HEK293 (cell line): ENCODE data around the gene MAP4K2.
A peak's percentile ranks its signal among the peaks of the same experiment; 100 is the strongest.

Experiments used
- CTCF ChIA-PET: fragments of 350-600 bp; formaldehyde crosslinking; extraction: SDS; loops from one replicate; lab custom pipeline; 2021; ENCODE audit warnings: antibody characterized with exemption; lab: Yijun Ruan, JAX
- POLR2A ChIA-PET: fragments of 300-600 bp; formaldehyde crosslinking; extraction: SDS; loops from one replicate; lab custom pipeline; 2020; ENCODE audit warnings: antibody characterized with exemption, inconsistent platforms; lab: Yijun Ruan, JAX
- H3K27ac ChIP-seq: fragments of 200-500 bp; sonication (Bioruptor generic); 2 replicates; pipeline ENCODE4 v1.5.1; 2014; ENCODE audit warnings: low read depth, low read length, control low read depth, inconsistent platforms; ENCODE audit errors: extremely low read depth
- H3K36me3 ChIP-seq, 2 experiments: fragments of 200-500 bp in 1 of 2; sonication (Bioruptor generic) in 1 of 2; 1 replicate in 1 of 2; 2 replicates in 1 of 2; pipeline ENCODE4 v1.5.1; 2014 to 2017; ENCODE audit warnings: inconsistent platforms in 2 of 2, low read length in 2 of 2; ENCODE audit not compliant: control insufficient read depth in 2 of 2, insufficient read depth in 1 of 2
- H3K4me1 ChIP-seq: fragments of 200-500 bp; sonication (Bioruptor generic); 2 replicates; pipeline ENCODE4 v1.5.1; 2014; ENCODE audit warnings: mild to moderate bottlenecking, low read length, inconsistent platforms; ENCODE audit not compliant: control insufficient read depth, insufficient read depth
- H3K4me3 ChIP-seq: 2 replicates; pipeline ENCODE4 v1.5.1; 2011; ENCODE audit warnings: low read depth, mild to moderate bottlenecking, control low read depth, low read length, moderate library complexity
- H3K9me3 ChIP-seq: fragments of 200-500 bp; sonication (Bioruptor generic); 2 replicates; pipeline ENCODE4 v1.5.1; 2014; ENCODE audit warnings: low read depth, low read length, inconsistent platforms; ENCODE audit not compliant: control insufficient read depth, insufficient read depth
- CTCF ChIP-seq: fragments of 450-650 bp; formaldehyde crosslinking; IDR thresholded peaks from 2 replicates; pipeline ENCODE4 v1.5.1; 2016; ENCODE audit warnings: missing biosample characterization, missing genetic modification characterization
- GLIS1 ChIP-seq: fragments of 450-650 bp; formaldehyde crosslinking; IDR thresholded peaks from 2 replicates; pipeline ENCODE4 v1.5.1; 2016; ENCODE audit warnings: missing biosample characterization, missing genetic modification characterization
- KLF1 ChIP-seq: fragments of 450-650 bp; formaldehyde crosslinking; IDR thresholded peaks from 2 replicates; pipeline ENCODE4 v1.5.1; 2016; ENCODE audit warnings: missing biosample characterization, missing genetic modification characterization
- MYNN ChIP-seq: fragments of 450-650 bp; formaldehyde crosslinking; IDR thresholded peaks from 2 replicates; pipeline ENCODE4 v1.5.1; 2016; ENCODE audit warnings: missing biosample characterization, missing genetic modification characterization, borderline replicate concordance
- REST ChIP-seq: fragments of 450-650 bp; formaldehyde crosslinking; IDR thresholded peaks from 2 replicates; pipeline ENCODE4 v1.5.1; 2016; ENCODE audit warnings: missing biosample characterization, missing genetic modification characterization
- SETDB1 ChIP-seq: IDR thresholded peaks from one replicate; pipeline ENCODE4 v1.6.1; 2017; ENCODE audit warnings: mild to moderate bottlenecking, low read length, moderate library complexity, mixed read lengths; ENCODE audit not compliant: insufficient read length
- ZBTB11 ChIP-seq: fragments of 450-650 bp; formaldehyde crosslinking; conservative IDR thresholded peaks from 2 replicates; pipeline ENCODE4 v1.5.1; 2016; ENCODE audit warnings: low read depth, missing biosample characterization, missing genetic modification characterization
- ZBTB17 ChIP-seq: fragments of 450-650 bp; formaldehyde crosslinking; IDR thresholded peaks from 2 replicates; pipeline ENCODE4 v1.5.1; 2016; ENCODE audit warnings: missing biosample characterization, missing genetic modification characterization
- ZBTB6 ChIP-seq: fragments of 450-650 bp; formaldehyde crosslinking; IDR thresholded peaks from 2 replicates; pipeline ENCODE4 v1.5.1; 2017; ENCODE audit warnings: missing biosample characterization, missing genetic modification characterization
- ZNF132 ChIP-seq: fragments of 450-650 bp; formaldehyde crosslinking; IDR thresholded peaks from 2 replicates; pipeline ENCODE4 v1.5.1; 2017; ENCODE audit warnings: missing biosample characterization, missing genetic modification characterization, borderline replicate concordance
- ZNF140 ChIP-seq: fragments of 450-650 bp; formaldehyde crosslinking; IDR thresholded peaks from 2 replicates; pipeline ENCODE4 v1.5.1; 2016; ENCODE audit warnings: missing biosample characterization, missing genetic modification characterization
- ZNF214 ChIP-seq: fragments of 450-650 bp; formaldehyde crosslinking; IDR thresholded peaks from 2 replicates; pipeline ENCODE4 v1.5.1; 2017; ENCODE audit warnings: missing biosample characterization, mild to moderate bottlenecking, missing genetic modification characterization, borderline replicate concordance
- ZNF335 ChIP-seq: fragments of 450-650 bp; formaldehyde crosslinking; conservative IDR thresholded peaks from 2 replicates; pipeline ENCODE4 v1.5.1; 2016; ENCODE audit warnings: missing biosample characterization, missing genetic modification characterization
- ZNF394 ChIP-seq: fragments of 450-650 bp; formaldehyde crosslinking; IDR thresholded peaks from 2 replicates; pipeline ENCODE4 v1.5.1; 2016; ENCODE audit warnings: missing biosample characterization, missing genetic modification characterization, mild to moderate bottlenecking, moderate library complexity, borderline replicate concordance
- ZNF398 ChIP-seq: fragments of 450-650 bp; formaldehyde crosslinking; IDR thresholded peaks from 2 replicates; pipeline ENCODE4 v1.5.1; 2017; ENCODE audit warnings: missing biosample characterization, missing genetic modification characterization
- ZNF544 ChIP-seq: fragments of 450-650 bp; formaldehyde crosslinking; IDR thresholded peaks from 2 replicates; pipeline ENCODE4 v1.5.0; 2017; ENCODE audit warnings: missing biosample characterization, missing genetic modification characterization
- ZNF664 ChIP-seq: fragments of 450-650 bp; formaldehyde crosslinking; IDR thresholded peaks from 2 replicates; pipeline ENCODE4 v1.5.1; 2016; ENCODE audit warnings: missing biosample characterization, missing genetic modification characterization
- ZNF785 ChIP-seq: fragments of 450-650 bp; formaldehyde crosslinking; IDR thresholded peaks from 2 replicates; pipeline ENCODE4 v1.5.1; 2016; ENCODE audit warnings: missing biosample characterization, missing genetic modification characterization

MAP4K2 gene

GRCh38 chr11:64814712-64815187 lies 11.7 kb upstream of the MAP4K2 start:
- POLR2A ChIA-PET, result no interaction called here
- CTCF ChIA-PET, result no interaction called here

GRCh38 chr11:64813826-64814225 lies 10.8 kb upstream of the MAP4K2 start:
- H3K4me3 ChIP-seq, result no peak overlapping the region
- H3K27ac ChIP-seq, result no peak overlapping the region
- POLR2A ChIA-PET, result interaction anchor here (1.0 kb wide), 1 partner anchor 10 kb away, joined by 3 read pairs; the partner anchor contains the start of gene MAP4K2
- H3K36me3 ChIP-seq, result peaks cover 0 to 4% of the 10 kb centered on the region in 2 experiments; a peak in 2 of 3 replicates
- TF ChIP-seq ZNF398 (tag by site-specific recombination), result no peak
- TF ChIP-seq ZNF664 (tag by site-specific recombination), result no peak
- no peak for TF ChIP-seq CTCF (tag by site-specific recombination)
- TF ChIP-seq ZBTB6 (tag by site-specific recombination), result no peak
- no peak for TF ChIP-seq ZNF214 (tag by site-specific recombination)
- TF ChIP-seq, all 188 proteins: peak for 0
- Histone ChIP-seq H3K9me3 (no peaks in the 10 kb centered on the region), H3K4me1 (no peaks in the 10 kb centered on the region)
- CTCF ChIA-PET, result interaction anchor here (0.6 kb wide), 1 partner anchor 12 kb away, joined by 6 read pairs; no protein-coding TSS in a partner anchor

More at GRCh38 chr11:64814712-64815187, 11.7 kb upstream of the MAP4K2 start:
- Histone ChIP-seq H3K27ac (no peak overlapping the region), H3K9me3 (no peaks in the 10 kb centered on the region), H3K4me1 (no peaks in the 10 kb centered on the region)
- TF ChIP-seq GLIS1 (peak; percentile 35; the same call in 1 of the 2 replicates), ZNF140 (tag by site-specific recombination) (no peak)
- TF ChIP-seq, all 188 proteins: peak for 1
- no peak overlapping the region for H3K4me3 ChIP-seq
- H3K36me3 ChIP-seq, result no peaks in the 10 kb centered on the region

GRCh38 chr11:64810891-64811272 lies 7.9 kb upstream of the MAP4K2 start:
- Histone ChIP-seq H3K4me3 (peak overlapping the region; percentile 21), H3K36me3 (peaks cover 0 to 30% of the 10 kb centered on the region in 2 experiments; a peak in 2 of 3 replicates), H3K9me3 (no peaks in the 10 kb centered on the region), H3K27ac (no peak overlapping the region), H3K4me1 (no peaks in the 10 kb centered on the region)
- TF ChIP-seq ZNF544 (no peak), SETDB1 (peak; percentile 34), ZNF394 (tag by site-specific recombination) (peak; percentile 85), ZNF132 (tag by site-specific recombination) (no peak), ZNF785 (tag by site-specific recombination) (no peak), ZBTB11 (tag by site-specific recombination) (peak; percentile 72), ZNF335 (peak; percentile 98), KLF1 (no peak), ZBTB17 (peak; percentile 84), REST (tag by site-specific recombination) (no peak), MYNN (tag by site-specific recombination) (no peak)
- ChIA-PET CTCF (interaction anchor here (0.5 to 1.0 kb wide), 5 partner anchors 10 to 493 kb away, joined by 3 to 4 read pairs (median 3); partner anchors contain the start of gene TRMT112), POLR2A (interaction anchor here (0.8 to 1.8 kb wide), 4 partner anchors 11 to 67 kb away, joined by 3 to 7 read pairs (median 4); partner anchors contain the start of genes EHD1 and SF1)
